PC-9 (cell line): ENCODE measurements around the gene ERN1.

Experiments
- EZH2 ChIP-seq: fragments of 200-600 bp; sonication (generic); IDR thresholded peaks from 2 replicates; pipeline ENCODE4 v1.8.0; 2017; ENCODE audit warnings: antibody characterized with exemption, low read depth
- TF ChIP-seq, protein P1 (sequence below): fragments of 200-600 bp; sonication (generic); conservative IDR thresholded peaks from 2 replicates; pipeline ENCODE4 v1.6.1; 2017; ENCODE audit warnings: mixed run types, antibody characterized with exemption, mild to moderate bottlenecking, moderate library complexity

DNA sequence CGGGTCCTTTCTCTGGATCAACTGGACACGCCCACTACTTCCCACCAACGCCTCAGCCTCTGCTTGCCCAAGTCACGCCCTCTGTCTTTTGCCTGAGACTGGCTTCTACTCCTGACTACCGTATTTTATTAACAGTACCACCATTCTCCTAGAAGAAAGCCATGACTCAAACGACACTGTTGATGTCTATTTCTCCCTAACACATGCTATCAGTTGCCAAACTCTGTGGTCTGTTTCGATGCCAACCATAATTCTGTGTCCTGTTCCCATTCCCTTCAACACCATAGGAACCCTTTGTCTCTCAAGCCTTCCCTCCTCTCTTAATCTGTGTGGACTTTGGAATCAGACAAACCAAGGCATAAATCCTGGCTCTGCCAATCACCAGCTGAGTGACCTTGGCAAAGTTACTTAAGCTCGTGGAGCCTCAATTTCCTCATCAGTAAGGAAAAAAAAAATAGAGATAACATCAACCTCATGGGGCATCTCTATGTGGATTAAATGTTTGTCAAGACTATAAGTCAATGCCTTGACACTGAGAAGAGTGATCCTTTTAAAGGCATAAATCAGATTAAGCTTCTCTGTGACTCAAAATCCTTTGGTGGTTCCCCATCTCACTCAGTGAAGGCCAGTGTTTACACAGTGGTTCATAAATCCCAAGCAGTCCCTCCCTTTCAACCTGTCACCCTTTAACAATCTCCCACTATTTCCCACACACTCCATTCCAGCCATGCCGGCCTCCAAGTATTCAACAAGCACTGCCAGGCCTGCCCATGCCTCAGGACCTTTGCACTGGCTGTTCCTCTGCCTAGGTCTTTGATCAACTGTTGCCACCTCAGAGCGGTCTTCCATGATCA is 45.6 kb downstream of the ERN1 start:
- TF ChIP-seq, protein P1, sequence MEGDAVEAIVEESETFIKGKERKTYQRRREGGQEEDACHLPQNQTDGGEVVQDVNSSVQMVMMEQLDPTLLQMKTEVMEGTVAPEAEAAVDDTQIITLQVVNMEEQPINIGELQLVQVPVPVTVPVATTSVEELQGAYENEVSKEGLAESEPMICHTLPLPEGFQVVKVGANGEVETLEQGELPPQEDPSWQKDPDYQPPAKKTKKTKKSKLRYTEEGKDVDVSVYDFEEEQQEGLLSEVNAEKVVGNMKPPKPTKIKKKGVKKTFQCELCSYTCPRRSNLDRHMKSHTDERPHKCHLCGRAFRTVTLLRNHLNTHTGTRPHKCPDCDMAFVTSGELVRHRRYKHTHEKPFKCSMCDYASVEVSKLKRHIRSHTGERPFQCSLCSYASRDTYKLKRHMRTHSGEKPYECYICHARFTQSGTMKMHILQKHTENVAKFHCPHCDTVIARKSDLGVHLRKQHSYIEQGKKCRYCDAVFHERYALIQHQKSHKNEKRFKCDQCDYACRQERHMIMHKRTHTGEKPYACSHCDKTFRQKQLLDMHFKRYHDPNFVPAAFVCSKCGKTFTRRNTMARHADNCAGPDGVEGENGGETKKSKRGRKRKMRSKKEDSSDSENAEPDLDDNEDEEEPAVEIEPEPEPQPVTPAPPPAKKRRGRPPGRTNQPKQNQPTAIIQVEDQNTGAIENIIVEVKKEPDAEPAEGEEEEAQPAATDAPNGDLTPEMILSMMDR, result no peak
- TF ChIP-seq EZH2, result no peak
